Mononuclear cell (primary cell): ENCODE measurements around the gene ATF5. TPM values are rescaled to one million over a fixed set of nuclear protein-coding genes. Genes with fewer than 3 reads are reported as not detected.
"Not testable (repeated sequence)": the region's sequence is repeated elsewhere in the genome, so short reads cannot be mapped to it uniquely, and the experiment has no call there.

Source experiments
- H3K27me3 ChIP-seq: 2 replicates; pipeline ENCODE4 v1.6.0; 2011; ENCODE audit warnings: low read length, control low read depth; ENCODE audit not compliant: insufficient read depth
- H3K4me1 ChIP-seq: 2 replicates; pipeline ENCODE4 v1.5.1; 2011; ENCODE audit warnings: mild to moderate bottlenecking, low read length, control low read depth; ENCODE audit not compliant: insufficient read depth
- H3K4me3 ChIP-seq: 2 replicates; pipeline ENCODE4 v1.5.1; 2011; ENCODE audit warnings: mild to moderate bottlenecking, low read length, moderate library complexity
- H3K9me3 ChIP-seq: 2 replicates; pipeline ENCODE4 v1.5.1; 2011; ENCODE audit warnings: low read depth, mild to moderate bottlenecking, control low read depth, low read length
- total RNA-seq: library from RNA; depleted of rRNA; stranded (reverse); fragments of >200 nt; gene quantifications from one replicate; pipeline ENCODE4 v1.2.3, GENCODE V29; 2012

The ATF5 gene
- total RNA-seq, 1 donor = 5.0 TPM

DNA sequence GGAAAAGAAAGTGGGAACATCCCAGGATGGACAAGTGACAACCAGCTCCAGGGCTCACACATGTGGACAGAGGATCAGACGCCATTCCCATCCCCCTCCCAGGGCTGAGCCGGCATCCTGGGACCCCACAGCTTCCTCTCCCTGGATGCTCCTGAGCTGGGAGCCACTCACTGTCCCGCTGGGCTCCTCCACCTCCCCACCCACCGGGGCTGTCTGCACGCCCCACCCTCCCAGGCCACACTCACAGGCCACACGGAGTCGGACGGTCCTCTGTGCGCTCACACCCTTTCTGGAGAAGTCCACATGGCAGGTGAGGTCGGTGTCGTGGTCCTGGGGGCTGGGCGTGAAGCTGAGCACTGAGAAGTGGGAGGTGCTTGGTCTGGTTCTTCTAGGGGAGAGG, 30.9 kb downstream of the ATF5 start:
- H3K4me1 ChIP-seq = peaks cover 30% of the 10 kb centered on the region
- not testable (repeated sequence) for H3K27me3 ChIP-seq, H3K4me3 ChIP-seq, H3K9me3 ChIP-seq

DNA sequence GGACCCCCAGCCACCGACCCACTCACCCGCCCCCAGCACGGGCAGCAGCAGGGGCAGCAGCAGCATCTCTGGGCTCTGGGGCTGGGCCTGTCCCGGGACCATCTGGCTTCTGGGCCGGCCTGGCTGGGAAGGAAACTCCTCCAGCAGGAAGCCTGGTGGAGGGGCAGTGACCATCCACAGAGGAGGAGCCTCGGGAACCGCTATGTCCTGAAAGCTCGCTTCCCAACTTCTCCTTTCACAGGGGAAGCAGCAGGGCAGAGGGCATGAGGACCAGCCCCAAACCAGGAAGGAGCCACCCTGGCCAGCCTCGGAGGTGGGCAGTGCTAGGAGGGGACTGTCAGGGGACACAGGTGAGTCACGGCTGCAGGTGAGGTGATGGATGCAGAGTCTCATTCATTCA, 32.0 kb downstream of the ATF5 start, which contains the start of gene SIGLEC11:
TSS of gene SIGLEC11 (minus strand) at position 193 of the 400 bp plus-strand sequence. CDS start at position 102, 91 bp downstream.
- H3K27me3 ChIP-seq, H3K4me3 ChIP-seq, H3K9me3 ChIP-seq: not testable (repeated sequence)
- H3K4me1 ChIP-seq = peaks cover 27% of the 10 kb centered on the region

DNA sequence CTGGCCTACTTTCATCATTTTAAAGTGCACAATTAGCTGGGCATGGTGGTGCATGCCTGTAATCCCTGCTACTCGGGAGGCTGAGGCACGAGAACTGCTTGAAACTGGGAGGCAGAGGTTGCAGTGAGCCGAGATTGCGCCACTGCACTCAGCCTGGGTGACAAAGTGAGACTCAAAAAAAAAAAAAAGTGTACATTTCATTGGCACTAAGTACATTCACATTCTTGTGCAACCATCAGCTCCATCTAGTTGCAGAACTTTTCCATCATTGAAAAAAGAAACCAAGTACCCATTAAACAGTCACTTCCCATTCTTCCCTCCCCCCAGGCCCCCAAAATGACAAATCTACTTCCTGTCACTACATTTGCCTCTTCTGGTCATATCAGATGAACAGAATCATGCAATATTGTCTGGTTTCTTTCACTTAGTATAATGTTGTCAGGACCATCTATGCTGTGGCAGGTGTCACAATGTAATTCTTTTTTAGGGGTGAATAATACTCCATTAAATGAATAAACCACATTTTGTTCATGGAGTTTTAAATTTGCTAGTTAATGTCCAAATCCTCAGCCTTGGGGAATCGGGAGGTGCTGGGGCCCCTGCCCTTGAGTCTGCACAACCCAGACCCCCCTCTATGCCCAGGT, 39.4 kb downstream of the ATF5 start:
- H3K27me3 ChIP-seq = peaks cover 4% of the 10 kb centered on the region
- H3K9me3 ChIP-seq = no peaks in the 10 kb centered on the region
- no peak overlapping the region for H3K4me3 ChIP-seq
- H3K4me1 ChIP-seq = peaks cover 57% of the 10 kb centered on the region

DNA sequence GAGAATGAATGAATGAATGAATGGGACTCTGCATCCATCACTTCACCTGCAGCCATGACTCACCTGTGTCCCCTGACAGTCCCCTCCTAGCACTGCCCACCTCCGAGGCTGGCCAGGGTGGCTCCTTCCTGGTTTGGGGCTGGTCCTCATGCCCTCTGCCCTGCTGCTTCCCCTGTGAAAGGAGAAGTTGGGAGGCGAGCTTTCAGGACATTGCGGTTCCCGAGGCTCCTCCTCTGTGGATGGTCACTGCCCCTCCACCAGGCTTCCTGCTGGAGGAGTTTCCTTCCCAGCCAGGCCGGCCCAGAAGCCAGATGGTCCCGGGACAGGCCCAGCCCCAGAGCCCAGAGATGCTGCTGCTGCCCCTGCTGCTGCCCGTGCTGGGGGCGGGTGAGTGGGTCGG, 40.4 kb downstream of the ATF5 start:
- not testable (repeated sequence) for H3K9me3 ChIP-seq, H3K27me3 ChIP-seq, H3K4me3 ChIP-seq
- H3K4me1 ChIP-seq = peaks cover 66% of the 10 kb centered on the region

DNA sequence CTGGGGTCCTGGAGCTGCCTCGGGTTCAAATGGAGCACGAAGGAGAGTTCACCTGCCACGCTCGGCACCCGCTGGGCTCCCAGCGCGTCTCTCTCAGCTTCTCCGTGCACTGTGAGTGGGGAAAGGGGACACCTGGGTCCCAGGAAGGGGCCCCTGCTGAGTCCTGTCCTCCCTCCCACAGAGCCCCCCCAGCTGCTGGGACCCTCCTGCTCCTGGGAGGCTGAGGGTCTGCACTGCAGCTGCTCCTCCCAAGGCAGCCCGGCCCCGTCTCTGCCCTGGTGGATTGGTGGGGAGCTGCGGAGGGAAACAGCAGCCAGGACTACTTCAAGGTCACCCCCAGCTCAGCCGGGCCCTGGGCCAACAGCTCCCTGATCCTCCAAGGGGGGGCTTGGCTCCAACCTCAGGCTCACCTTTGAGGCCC, 43.0 kb downstream of the ATF5 start:
- Histone ChIP-seq H3K4me3 (no peak overlapping the region), H3K9me3 (no peaks in the 10 kb centered on the region), H3K27me3 (peaks cover 4% of the 10 kb centered on the region), H3K4me1 (peaks cover 48% of the 10 kb centered on the region)

DNA sequence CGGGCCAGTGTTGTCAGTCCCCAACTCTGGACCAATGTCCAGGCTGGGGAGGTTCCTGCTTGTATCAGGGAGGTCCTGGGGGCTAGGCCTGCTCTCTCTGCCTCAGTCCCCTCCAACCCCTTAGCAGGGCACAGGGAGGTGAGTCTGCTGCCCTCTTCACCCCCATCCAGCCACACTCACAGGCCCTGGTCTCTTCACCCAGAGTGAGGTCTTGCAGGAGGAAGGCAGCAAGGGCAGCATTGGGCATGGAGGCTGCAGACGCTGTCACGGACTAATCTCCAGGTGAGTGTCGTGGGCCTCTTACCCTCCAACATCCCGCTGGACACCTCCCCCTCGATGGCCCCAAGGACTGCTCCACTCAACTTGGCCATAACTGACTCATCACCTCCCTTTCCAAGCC, 43.8 kb downstream of the ATF5 start:
- Histone ChIP-seq H3K4me3 (no peak overlapping the region), H3K27me3 (peaks cover 4% of the 10 kb centered on the region), H3K4me1 (peaks cover 40% of the 10 kb centered on the region), H3K9me3 (no peaks in the 10 kb centered on the region)

DNA sequence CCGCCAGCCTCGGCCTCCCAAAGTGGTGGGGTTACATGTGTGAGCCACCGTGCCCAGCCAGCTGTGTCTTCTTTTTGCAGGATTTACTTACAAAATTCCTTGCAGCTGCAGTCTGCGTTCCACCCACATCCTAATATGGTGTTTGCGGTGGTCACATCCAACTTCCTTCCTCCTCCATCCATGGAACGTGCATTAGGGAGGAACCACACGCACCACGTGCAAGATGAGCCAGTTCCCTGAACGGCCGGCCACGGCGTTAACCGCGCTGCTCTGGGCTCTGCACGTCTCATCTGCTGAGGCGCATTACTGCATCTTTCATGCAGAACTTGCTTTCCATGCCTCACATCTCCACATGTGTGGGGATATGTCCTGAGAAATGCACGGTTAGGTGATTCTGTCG, 45.0 kb downstream of the ATF5 start:
- no peaks in the 10 kb centered on the region for H3K9me3 ChIP-seq
- H3K4me1 ChIP-seq = peaks cover 29% of the 10 kb centered on the region
- no peak overlapping the region for H3K4me3 ChIP-seq
- H3K27me3 ChIP-seq = no peaks in the 10 kb centered on the region

DNA sequence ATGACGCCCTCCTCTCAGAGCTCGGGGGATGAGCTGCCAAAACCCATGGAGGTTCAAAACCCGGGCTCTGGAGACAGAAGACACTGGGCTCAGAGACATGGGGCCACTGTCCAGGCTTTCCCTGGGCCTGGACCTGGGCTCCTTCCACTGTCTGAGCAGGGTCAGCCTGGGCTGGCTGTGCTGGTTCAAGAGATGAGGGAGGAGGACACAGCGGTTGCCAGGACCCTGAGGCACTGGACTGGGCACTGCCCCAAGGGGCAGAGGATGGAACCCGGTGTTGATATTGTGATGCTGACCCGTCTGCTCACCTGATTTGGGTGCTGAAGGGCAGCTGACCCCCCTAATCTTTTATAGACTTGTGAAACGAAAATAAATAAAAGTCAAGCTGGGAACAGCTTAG, 46.0 kb downstream of the ATF5 start:
- H3K4me1 ChIP-seq = peaks cover 26% of the 10 kb centered on the region
- H3K4me3 ChIP-seq = no peak overlapping the region
- H3K27me3 ChIP-seq = no peaks in the 10 kb centered on the region
- no peaks in the 10 kb centered on the region for H3K9me3 ChIP-seq

DNA sequence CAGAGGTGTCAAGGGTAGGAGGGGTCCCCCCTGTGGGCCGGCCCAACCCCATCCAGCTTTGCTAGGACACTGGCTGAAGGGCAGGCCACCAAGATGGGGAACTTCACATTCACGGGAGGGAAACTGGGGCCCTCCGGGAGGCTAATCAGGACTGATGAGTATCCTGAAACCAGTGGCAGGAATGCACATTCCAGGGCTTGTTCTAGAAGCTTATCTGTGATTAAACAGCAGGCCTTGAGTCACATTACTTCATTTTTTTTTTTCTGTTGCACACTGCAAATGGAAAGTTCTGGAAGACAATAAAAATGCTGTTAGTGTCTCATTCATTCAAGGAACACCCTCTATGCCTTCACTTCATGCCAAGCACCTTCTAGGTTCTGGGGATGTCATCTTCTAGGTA, 47.5 kb downstream of the ATF5 start:
- H3K9me3 ChIP-seq = no peaks in the 10 kb centered on the region
- peaks cover 26% of the 10 kb centered on the region for H3K4me1 ChIP-seq
- H3K4me3 ChIP-seq = no peak overlapping the region
- no peaks in the 10 kb centered on the region for H3K27me3 ChIP-seq

DNA sequence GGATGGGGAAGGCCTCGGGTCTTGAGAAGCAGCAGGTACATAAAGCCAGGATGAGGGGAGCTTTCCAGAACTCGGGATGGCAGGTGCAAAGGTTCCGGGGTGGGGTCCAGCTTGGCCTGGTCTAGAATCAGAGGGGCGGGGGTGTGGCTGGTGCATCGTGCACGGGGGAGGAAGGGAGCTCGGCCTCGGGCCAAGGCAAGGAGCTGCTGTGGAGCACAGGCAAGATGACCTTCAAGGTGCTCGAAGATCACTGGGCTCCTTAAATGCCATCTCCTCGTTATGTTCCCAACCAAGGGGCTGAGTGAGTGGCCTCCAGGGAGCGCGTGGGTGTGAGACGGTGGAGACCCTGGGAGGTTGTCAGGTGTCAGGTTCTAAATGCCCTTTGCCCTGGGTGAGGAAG, 48.1 kb downstream of the ATF5 start:
- no peaks in the 10 kb centered on the region for H3K9me3 ChIP-seq
- no peak overlapping the region for H3K4me3 ChIP-seq
- no peaks in the 10 kb centered on the region for H3K27me3 ChIP-seq
- peaks cover 20% of the 10 kb centered on the region for H3K4me1 ChIP-seq

DNA sequence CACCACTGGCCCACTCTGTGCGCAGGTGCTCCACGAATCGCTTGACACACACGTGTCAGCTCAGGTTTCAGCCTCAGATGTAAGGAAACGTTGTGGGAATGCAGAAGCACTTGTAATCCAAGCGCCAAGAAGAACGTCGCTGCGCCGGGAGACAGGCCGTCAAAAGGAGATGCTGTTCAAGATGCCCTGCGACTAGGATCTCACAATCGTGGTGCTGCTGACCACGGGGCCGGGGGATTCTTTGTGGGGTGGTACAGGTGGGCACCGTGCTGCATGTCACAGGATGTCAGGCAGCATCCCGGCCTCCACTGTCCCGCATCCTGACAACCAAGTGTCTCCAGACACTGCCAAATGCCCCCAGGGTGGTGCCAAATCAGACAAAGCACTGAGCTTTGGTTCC, 48.9 kb downstream of the ATF5 start:
- Histone ChIP-seq H3K4me3 (no peak overlapping the region), H3K27me3 (no peaks in the 10 kb centered on the region), H3K4me1 (peaks cover 14% of the 10 kb centered on the region), H3K9me3 (no peaks in the 10 kb centered on the region)

DNA sequence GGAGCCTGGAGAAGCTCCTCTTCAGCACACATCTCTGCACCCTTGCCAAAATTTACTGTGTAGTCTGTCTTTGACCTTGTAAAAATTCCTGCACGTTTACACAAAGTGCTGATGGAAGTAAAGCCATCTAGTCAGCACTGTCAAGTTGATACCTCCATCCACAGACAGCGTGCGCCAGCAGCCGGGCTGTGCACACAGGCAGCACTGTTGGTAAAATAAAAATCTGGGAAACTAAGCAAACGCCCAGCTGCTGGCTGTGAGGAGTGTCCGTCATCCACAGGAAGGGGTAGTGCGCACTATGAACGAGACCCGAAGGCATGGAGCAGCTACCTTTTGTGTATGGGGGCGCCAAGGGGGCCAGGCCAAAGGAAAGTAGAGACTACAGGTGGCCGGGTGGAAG, 49.3 kb downstream of the ATF5 start:
- Histone ChIP-seq H3K4me3 (no peak overlapping the region), H3K9me3 (no peaks in the 10 kb centered on the region), H3K4me1 (peaks cover 10% of the 10 kb centered on the region), H3K27me3 (no peaks in the 10 kb centered on the region)

DNA sequence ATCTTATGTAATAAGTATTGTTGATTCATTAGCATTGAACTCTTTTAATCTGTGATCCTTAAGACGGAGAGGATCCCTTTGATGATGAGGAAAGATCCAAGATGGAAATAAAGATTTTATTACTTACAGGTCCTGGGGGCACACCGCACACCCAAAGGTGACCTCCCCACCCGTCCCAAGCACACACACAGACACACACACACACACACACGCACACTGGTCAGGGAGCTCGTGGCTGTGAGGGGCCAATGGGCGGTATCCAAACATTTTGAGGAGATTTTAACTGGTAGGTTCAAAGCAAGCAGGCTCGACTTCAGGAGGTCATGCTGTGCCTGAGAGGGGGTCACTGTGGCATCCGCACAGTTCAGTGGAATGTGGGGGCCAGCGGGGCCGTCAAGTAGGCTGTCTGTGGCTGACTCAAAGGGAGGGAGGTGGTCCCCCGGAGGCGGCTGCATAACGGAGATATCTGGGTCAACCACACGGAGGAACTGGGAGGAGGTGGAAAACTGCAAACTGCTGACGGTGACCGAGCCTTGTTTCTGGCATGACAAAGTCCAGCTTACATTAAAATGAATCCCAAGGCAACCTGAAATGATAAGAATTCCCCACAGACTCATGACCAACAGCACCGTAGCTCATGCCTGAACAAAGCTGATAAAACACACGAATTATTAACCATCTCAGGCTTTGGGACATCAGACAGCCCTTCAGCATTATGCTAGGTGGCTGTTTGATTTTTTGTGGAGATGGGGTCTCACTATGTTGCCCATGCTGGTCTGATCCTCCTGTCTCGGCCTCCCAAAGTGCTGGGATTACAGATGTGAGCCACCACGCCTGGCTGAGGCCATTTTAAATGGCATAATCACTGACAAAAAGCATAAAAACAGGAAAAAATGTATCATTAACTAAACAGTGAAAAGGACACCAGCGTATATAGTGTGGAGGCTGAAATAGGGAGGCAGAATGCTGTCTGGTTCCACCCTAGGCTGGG, 52.9 kb downstream of the ATF5 start:
- no peaks in the 10 kb centered on the region for H3K9me3 ChIP-seq
- no peaks in the 10 kb centered on the region for H3K4me1 ChIP-seq
- H3K4me3 ChIP-seq = no peak overlapping the region

More for the DNA sequence above, 52.9 kb downstream of the ATF5 start:
- H3K27me3 ChIP-seq = no peaks in the 10 kb centered on the region
